GM18511 (cell line): ENCODE measurements around the gene SLX4IP.

ENCODE experiments used
- ATAC-seq: cut with Tn5 transposase; IDR thresholded peaks from one replicate; pipeline ENCODE4 v1.9.1; 2021; ENCODE audit warnings: mild to moderate bottlenecking, moderate library complexity; ENCODE audit not compliant: unreplicated experiment

Gene SLX4IP

DNA sequence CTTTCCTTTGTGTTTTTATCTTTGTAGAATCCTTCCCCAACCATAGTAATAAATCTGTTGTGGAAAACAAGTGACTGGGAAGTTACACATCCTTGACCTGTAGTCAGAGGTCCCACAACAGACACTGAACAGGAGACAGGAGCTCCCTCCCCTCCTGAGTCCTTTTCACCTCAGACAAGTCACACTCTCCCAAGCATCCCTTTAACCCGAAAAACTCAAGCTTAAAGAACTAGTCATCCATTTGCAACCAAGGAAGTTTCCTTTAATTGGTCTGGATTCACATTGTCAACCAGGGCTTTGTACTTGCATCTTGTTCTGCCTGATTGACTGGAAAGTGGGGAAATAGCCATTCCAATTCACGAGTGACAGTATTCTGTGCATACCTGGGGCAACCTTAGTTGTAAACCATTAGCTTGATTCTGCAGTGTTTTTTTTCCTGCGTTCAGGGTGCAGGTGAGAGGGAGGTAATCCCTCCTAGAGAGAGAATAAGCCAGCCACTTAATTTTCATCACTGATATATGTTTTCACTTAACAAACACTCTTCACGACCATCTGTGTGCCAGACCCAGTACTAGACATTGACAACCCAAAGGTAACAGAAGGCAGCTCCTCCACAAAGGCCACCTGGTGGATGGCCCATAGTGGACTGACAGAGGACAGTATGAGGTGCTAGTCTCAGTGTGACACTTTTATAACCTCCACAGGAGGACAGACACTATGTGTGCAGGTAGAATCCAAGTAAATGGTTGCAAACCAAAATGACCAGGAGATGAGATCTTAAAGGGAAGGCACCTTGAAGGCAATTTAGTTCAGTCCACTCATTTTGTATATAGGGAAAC, 112.4 kb downstream of the SLX4IP start:
- no peak for ATAC-seq

DNA sequence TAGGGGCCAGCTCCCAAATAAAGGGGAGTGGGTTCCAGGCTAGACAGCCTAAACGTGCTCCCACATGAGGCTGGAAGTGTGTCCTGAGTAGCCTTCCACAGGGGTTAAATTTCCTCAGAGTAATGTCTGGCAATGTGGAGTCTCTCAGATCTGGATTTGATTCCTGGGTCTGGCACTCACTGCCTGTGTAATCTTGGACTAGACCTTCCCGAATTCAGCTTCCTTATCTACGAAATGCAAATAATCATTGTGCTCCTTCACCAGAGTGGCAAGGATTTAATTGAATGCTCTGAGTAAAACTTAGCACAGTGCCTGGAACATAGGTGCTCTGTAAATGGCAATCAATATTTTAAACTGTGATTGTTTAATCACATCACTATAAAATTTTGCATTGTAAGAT, 114.4 kb downstream of the SLX4IP start:
- no peak for ATAC-seq

DNA sequence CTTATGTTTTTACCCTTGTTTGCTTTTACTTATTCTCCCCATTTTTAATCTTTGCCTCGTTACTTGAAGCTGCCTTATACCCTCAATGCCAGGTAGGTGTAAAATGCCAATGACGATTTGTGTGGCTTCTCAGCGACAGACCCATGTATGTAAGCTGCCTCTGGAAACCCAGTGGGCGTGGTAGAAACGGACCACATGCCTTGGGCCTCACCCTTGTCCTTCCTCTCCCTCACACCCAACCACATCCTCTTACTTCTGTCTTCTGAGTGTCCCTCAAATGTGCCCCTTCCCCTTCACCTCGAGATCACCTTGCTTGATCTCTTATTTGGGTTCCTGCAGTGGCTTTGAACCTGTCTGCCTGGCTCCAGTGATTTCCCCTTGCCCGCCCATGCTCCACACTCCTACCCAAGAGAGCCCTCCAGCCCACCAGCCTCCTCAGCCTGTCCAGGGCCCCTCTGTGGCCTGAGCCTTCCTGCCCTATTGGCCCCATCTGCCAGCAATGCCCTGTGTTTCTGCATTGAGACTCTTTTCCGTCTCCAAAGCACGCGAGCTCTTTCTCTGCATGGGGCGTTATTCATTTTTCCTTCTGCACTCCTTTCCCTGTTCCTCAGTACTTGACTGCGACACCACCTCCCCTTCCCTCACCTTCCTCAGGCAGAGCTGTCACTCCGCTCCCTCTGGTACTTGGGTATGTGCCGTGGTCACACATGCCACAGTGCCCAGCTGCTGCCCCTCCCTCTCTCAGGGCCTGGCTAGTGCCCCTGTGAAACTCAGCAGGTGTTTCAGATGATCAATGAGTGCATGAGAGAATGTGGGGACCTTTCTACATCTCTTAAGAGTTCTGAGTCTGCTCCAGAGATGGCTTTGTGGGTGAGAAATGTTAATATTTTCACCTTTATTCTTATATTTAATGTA, 115.4 kb downstream of the SLX4IP start:
- no peak for ATAC-seq

DNA sequence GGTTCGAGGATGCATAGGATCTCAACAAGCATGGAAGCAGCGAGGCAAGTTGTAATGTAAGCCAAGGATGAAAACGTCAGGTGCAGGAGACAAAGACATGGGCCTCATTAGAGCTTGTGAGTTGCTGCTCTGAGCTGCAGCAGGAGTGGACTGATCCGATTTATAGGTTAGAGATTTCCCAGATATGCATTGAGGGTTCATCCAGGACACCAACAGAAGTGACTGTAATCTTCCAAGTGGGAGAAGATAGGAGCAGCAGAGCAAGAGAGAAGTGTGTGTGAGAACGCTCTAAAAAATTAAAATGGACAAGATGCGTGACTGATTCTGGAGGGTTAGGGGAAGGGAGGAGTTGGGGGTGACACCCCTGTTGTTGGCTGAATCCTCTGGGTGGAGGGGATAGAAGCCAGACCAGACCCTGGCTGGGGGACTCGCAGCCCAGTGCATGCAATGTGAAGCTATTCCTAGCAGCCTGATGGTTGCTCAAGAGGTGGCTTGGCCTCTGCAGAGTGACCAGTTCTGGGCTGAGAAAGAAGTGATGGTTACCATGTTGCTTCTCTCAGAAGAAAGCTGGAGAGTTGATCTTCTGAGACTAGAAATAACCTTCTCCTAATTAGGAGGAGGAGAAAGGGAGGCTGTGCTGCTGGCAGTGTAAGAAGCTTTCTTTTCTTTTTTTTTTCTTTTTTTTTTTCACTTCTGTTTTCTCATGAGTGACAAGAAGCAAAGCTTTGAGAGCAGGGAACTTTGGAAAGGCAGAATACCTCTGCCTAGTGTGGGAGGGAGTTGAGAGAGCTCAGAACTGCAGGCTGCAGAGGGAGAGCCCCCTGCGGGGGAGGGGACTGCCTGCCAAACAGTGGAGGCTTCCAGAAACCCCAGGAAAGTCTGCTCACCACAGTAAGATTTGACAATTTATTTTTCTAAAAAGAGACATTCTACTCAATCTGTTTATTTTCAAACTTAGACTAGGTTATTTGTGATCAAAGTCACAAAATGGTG, 116.9 kb downstream of the SLX4IP start:
- ATAC-seq: peak; percentile 70

DNA sequence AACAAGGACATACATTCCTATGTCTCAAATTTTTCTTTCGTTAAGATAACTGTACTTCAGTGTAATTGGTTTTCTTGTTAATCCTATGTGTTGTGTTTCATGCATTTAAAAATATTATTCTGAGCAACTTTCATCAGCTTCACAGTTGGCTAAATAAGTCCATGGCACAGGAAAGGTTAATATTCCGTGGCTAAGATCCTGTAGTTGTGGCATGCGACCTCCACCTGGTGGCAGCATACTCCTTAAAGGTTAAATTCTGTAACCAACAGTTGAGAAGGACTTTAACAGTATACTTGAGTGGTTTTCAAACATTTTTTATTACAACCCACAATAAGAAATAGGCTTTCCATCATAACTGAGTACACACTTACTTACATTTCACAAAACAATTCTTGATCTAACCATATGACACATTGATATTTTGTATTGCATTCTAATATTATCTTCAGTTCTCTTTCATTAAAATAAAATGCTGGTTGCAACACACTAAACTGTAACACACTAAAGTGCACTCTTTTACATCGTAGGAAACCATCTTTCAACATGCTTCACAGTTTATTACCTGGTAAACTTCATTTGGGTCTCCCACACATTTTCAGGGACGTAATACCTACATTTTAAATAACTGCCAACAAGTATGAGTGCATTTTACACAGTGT, 118.3 kb downstream of the SLX4IP start:
- peak; percentile 60 for ATAC-seq

DNA sequence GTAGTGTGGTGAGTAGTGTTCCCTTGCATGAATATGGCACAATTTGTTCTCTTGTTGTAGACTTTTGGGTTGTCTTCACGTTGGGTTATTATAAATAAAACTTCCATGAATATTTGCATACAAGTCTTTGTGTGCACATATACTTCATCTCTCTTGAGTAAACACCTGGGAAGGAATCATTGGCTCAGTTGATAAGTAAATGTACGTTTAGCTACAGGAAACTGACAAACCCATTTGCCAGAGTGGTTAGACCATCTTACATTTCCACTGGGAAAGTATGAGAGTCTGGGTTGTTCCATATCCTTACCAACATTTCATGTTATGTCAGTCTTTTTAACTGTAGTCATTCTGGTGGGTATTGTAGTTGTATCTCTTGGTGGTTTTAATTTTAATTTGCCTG, 119.2 kb downstream of the SLX4IP start:
- ATAC-seq: no peak

DNA sequence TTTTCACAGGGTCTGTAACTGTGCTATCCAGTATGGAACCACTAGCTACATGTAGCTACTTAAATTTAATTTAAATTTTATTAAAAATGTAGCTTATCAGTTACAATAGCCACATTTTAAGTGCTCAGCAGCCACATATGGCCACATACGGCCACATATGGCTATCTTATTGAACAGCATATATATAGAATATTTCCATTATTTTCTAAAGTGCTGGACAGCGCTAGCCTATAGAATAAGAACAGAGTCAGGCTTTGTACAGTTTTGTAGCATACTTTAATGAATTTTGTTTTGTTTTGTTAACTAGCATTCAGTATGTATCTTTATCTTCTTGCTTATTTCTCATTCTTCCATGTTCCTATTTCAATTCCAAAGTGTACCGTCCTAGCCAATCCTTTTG, 120.3 kb downstream of the SLX4IP start:
- no peak for ATAC-seq

DNA sequence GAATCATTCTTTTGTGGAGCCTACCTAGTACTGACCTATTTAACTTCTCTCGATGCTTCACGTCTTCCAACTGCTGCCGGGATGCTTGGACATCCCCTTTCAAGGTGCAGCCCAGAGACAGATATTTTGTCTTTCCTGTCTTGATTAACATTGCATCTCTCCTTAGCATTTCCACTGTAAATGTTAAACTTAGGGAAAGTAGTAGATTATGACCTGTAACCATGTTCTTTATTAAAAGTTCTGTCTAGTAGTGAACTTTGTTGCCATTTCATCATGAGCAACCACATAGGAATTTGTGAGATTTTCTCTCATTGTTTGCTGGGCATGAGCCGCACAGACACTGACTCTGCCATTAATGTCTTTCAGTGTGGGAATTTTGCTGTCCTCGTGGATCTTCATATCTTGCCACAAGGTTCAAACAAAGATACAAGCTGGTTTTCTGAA, 120.8 kb downstream of the SLX4IP start:
- no peak for ATAC-seq

DNA sequence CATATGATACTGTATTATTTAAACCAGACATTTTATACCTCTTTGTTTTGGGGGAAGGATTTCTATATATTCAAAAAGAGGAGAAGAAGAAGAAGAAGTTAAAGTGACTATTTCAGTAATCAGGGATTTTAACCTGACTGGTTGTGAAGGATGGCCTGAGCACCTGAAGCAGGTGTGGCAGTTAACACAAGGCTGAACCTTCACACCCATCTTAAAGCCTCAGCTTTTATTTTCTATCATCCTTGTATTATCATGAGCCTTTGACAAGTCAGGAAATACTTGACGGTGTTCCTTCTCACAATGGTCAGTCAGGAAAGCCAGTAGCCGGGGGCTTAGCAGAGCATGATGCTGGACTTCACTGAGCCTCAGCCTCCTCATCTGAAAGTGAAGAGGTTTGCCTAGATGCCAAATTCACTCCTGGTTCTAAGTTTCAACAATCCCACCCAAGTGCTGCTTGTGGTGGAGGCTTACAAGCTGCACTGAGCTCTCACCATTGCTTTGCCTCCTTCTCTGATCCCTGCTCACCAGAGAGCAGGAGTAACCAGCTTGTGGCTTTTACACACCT, 121.5 kb downstream of the SLX4IP start:
- ATAC-seq: no peak

DNA sequence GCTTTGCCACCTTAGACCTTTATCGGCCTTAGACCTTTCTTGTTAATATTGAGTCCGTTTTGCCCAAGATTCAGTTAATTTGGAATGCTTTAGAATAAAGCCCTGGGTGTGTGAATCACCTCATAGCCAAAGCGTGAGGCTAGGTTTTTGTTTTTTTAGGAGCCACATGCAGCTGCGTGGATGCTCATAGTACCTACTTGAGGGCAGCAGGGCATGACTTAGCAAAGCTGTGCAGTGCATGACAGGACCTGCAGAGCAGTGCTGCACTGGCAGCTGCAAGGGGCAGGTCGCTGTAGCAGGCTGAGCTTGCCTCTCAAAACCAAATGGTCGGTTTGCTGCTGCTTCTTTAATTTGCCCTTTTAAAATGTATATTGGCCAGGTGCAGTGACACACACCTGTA, 122.6 kb downstream of the SLX4IP start:
- no peak for ATAC-seq

DNA sequence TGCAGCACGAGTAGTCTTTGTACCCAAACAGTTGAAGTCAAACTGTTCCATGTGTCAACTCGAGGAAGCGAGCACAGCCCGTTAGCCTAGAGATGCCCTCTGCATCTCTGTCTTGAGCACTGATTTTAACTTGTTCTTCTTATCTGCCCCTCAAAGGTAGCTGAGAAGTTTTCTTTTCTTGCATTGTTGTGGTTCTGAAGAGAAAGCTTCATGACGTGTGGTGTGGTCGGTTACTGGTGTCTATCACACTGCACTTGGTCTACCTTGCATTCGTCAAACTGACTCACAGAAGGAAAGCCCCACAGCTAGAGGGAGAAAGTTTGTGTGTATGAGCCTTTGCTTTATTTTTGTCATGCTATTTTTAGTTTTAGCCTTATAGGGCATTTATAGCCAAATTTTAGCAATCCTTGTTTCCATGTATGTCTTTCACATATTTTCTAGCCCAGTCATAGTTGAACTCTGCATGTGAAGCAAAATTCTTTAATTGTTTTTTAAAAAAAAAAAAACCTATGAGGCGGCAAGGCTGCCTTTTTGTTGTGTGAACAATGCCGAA, 123.6 kb downstream of the SLX4IP start:
- peak; percentile 94 for ATAC-seq

DNA sequence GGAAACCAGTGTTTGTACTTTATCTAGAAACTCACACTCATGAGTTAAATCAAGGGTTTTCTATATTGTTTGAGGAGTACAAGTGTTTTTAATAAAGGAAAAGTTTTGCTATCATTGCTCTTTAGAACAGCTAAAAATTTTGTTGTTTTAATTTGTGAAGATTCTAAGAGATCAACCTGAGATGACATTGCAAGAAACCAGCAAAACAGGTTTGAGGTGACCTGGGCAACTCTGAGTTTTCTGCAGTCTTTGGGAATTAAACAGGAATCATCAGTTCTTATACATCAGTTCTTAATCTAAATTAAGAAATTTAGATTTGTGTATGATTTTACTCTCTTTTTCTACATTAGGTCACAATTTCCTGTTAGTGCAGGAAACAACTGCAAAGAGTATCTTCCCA, 124.2 kb downstream of the SLX4IP start:
- no peak for ATAC-seq

DNA sequence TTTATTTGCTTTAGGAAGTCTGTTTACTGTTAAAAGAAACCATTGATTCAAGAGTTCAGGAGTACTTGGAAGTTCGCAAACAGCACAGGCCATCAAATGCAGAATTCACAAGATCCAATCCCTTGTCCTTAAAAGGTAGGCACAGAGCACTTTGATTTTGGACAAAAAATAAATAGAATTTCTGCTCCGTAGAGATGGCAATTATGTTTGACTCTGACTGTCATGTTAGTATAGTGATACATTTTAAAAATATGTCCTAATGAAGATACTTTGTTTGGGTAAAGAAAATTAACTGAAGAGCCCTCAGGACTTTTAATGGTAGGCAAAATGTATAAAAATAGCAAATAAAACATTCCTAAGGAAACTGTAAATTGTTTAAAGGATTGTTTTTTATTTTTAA, 125.6 kb downstream of the SLX4IP start:
- ATAC-seq: no peak

DNA sequence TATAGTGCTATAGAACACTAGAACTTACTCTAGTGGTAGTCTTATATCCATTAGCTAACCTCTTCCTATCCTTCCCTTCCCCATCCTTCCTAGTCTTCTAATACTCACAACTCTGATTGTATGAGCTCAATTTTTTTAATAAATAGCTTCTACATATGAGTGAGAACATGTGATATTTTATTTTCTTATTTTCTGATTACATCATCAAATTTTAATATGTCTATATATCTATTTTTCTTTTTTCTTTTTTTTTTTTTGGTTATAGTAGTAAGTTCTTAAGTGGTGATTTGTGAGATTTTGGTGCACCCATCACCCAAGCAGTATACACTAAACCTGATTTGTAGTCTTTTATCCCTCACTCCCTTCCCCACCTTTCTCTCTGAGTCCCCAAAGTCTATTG, 126.2 kb downstream of the SLX4IP start:
- no peak for ATAC-seq

DNA sequence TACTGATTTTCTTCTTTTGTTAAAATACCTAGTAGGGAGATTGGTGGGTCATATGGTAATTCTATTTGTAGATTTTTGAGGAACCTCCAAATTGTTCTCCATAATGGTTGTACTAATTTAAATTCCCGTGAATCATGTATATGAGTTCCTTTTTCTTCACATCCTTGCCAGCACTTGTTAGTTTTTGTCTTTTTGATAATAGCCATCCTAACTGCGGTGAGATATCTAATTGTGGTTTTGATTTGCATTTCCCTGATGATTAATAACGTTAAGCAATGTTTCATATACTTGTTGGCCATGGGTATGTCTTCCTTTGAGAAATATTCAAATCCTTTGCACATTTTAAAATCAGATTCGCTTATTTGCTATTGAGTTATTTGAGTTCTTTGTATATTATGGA, 127.8 kb downstream of the SLX4IP start:
- ATAC-seq: no peak

DNA sequence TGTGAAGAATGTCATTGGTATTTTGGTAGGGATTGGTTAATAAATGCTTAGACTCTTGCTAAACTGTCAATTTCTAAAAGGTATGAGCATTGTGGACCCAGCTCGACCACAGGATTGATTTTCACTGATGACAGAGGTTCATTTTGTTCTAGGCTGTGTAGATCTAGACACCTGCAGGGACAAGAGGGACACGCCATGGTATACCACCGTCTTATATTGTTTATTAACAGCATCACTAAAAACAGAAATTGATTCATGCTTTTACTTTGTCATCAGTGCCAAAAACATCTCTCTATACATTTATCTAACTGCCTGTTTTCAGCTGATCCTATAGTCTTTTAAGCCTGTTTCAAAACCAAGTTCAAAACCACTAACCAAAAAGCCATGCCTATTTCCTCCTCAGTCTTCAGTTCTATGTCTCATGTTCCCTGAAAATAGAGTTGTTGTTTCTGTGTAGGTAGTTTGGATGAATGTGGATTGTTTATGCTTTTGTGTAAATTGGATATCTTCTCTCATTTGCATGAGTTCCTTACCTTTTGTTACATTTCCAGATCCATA, 128.9 kb downstream of the SLX4IP start:
- no peak for ATAC-seq

DNA sequence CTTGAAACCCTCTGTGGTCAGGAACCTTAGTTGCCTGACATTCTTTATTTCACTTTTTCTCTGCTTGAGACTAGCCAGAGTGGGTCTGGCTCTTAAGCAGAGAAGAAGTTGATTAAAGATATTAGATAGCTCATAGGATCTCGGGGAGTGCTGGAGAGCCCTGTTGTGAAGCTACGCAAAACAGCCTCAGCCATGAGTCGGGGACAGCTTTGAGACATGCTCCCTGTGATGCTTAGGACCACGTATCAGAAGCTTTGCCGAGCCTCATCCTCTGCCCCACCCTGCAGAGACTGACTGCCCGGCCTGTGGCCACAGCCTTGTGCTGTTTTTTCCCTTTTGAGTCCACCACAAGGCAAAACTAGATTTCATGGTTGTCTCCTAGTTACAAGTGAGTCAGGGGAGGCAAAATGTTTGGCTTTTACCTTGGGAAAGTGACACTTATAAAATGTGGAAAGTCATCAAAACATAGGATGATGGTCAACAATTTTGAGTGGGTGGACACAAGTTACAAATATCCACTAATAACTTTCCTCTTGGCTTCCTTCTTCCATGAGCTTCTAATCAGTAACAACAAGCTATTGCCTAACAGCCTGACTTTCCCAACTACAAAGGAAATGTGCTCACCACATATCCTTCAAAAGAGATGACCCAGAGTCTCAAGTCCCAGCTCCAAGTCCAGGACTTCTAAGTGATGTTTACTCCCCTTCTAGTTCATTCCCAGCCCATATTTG, 130.3 kb downstream of the SLX4IP start:
- no peak for ATAC-seq
